GM18873 (cell line): ENCODE measurements around the gene PASD1.
"Not testable (repeated sequence)": the region's sequence is repeated elsewhere in the genome, so short reads cannot be mapped to it uniquely, and the experiment has no call there.

Source experiments
- ATAC-seq: cut with Tn5 transposase; IDR thresholded peaks from one replicate; pipeline ENCODE4 v1.9.1; 2021; ENCODE audit warnings: mild to moderate bottlenecking, moderate library complexity, moderate number of reproducible peaks; ENCODE audit not compliant: unreplicated experiment, low FRiP score

PASD1 gene

DNA sequence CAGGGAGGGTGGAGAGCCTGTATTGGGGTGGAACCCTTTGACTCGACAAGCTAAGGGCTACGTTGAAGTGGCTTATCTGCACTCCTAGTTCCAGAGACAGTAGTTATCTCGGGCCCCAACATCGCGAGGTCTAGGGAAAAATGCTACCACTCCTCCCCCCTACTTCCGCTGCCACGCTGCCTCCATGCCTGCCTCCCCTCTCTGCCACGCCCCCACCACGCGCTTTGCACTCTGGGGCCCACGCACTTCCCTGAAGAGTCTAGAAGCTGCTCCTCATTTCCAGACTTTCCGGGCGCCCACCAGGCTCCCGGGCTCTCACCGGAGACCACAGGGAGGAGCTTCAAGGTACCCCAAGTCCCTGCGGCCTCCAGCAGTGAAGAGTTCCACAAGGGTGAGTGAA is at the start of gene PASD1:
Gene PASD1, plus strand, starts transcription at position 227 of the 400 bp plus-strand sequence. CDS start 37,879 bp downstream, outside the sequence.
- ATAC-seq: no peak

- no peak for ATAC-seq
Observed at GRCh38 chrX:151515237-151515636, 48.2 kb upstream of the PASD1 start.

GRCh38 chrX:151516538-151517187 is 46.8 kb upstream of the PASD1 start:
- ATAC-seq: no peak

DNA sequence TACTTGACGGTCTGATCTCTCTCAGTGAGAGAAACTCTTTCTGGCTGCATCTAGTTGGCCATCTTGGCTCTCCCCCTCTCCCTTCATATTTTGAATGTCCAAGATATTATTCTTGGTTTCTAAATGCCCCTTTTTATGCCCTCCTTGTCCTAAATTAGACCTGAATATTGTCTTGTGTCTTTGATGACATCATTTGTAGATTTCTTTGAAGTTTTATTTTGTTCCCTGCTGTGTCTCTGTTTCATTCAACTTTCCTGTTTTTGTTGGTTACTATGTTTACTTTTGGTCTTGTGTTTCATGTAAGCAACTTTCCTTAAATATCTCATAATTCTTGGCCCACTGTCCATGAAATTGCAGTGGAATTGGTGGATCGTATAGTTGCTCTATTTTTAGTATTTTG is 46.1 kb upstream of the PASD1 start:
- no peak for ATAC-seq

GRCh38 chrX:151523351-151523750 is 40.1 kb upstream of the PASD1 start:
- no peak for ATAC-seq

GRCh38 chrX:151536571-151536970 is 26.9 kb upstream of the PASD1 start:
- no peak for ATAC-seq

- no peak for ATAC-seq
Observed at GRCh38 chrX:151537572-151537971, 25.9 kb upstream of the PASD1 start.

GRCh38 chrX:151538190-151539122 is 25.0 kb upstream of the PASD1 start:
- ATAC-seq: no peak

- no peak for ATAC-seq
Observed at GRCh38 chrX:151543706-151544105, 19.8 kb upstream of the PASD1 start.

DNA sequence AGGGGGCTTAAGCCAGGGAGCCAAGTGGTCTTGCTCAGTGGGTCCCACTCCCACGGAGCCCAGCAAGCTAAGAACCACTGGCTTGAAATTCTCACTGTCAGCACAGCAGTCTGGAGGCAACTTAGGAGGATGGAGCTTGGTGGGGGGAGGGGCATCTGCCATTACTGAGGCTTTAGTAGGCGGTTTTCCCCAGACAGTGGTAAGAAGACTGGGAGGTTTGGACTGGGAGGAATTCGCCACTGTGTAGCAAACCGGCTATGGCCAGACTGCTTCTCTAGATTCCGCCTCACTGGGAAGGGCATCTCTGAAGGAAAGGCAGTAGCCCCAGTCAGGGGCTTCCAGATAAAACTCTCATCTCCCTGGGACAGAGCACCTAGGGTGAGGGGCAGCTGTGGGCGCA is 17.2 kb upstream of the PASD1 start:
- not testable (repeated sequence) for ATAC-seq

GRCh38 chrX:151551176-151551575 is 12.3 kb upstream of the PASD1 start:
- ATAC-seq: not testable (repeated sequence)

DNA sequence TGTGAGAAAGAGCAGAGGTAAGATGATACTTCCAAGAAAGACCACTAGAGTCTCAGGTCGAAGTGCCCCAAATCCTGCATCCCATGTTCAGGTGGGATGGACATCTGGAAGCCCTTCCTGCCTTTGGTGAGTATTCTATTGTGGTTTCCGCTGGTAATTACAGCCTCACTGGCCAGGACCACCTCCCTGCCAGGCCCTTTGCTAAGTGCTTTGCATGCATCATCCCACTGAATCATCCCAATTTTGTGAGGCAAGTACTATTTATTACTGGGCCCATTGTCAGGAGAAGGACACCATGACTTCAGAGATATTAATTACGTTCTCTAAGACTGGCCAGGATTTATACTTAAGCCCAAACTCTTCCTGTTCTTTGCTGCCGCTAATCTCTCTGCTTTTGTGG is 10.7 kb upstream of the PASD1 start:
- no peak for ATAC-seq

GRCh38 chrX:151555301-151555700 is 8.2 kb upstream of the PASD1 start:
- ATAC-seq: not testable (repeated sequence)

- ATAC-seq: not testable (repeated sequence)
Observed at GRCh38 chrX:151562485-151562884, 990 bp upstream of the PASD1 start.

DNA sequence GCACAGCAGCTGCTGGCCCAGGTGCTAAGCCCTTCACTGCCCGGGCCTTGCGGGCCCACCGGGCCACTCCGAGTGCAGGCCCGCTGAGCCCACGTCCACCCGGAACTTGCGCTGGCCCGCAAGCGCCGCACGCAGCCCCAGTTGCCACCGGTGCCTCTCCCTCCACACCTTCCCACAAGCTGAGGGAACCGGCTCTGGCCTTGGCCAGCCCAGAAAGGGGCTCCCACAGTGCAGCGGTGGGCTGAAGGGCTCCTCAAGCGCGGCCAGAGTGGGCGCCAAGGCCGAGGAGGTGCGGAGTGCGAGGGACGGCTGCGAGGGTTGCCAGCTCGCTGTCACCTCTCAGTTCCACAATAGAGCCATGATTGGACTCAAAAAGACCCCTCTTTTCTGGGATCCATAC is 472 bp upstream of the PASD1 start:
- not testable (repeated sequence) for ATAC-seq

- ATAC-seq: no peak
Observed at GRCh38 chrX:151564035-151564434, 560 bp downstream of the PASD1 start.

DNA sequence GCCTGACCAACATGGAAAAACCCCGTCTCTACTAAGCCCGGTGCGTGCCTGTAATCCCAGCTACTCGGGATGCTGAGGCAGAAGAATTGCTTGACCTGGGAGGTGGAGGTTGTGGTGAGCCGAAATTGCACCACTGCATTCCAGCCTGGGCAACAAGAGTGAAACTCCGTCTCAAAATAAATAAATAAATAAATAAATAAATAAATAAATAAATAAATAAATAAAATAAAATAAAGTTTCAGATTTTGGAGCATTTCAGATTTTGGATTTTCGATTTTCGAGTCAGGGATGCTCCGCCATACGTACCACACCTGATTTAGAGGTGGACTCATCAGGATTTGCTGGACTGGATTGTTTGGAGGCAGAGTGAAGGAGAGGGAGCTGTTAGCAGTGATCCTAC is 3.4 kb downstream of the PASD1 start:
- ATAC-seq: not testable (repeated sequence)

DNA sequence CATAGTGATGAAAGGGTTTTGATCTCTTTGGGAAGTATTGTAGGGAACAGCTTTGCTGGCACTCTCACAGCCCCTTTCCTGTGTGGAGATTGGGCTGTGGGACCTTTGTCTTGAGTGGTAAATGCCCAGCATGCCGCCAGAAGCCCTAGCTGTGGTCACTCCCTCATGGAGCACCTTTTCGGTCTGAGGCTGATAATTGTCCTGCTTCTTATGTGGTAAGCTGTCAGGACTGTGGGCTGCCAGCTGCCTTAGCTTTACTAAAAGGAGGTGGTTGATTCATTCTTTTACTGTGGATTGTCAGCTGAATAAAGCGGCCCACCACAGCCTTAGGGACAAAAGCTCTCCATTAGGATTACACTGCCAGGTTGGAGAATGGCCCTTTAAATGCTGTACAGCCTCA is 7.1 kb downstream of the PASD1 start:
- ATAC-seq: no peak

- not testable (repeated sequence) for ATAC-seq
Observed at GRCh38 chrX:151593384-151593783, 29.9 kb downstream of the PASD1 start.

GRCh38 chrX:151596282-151596681 is 32.8 kb downstream of the PASD1 start:
- ATAC-seq: no peak

DNA sequence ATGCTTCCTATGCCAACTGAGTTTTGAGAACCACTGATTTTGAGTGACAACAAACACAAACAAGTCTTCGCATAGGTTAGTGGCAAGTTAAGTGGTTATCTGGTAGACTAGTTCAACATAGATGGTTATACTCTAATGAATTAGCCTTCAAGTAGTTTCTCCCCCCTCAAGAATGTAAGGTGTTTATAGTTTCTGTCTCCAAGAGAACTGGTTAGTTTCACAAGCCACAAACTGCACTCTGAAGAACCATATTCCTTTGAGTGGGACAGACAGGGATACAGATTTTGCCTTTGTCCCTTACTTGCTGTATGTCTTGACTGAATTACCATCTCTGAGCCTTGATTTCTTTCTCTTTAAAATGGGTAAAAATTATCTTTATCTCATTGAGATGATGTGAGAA is 41.5 kb downstream of the PASD1 start:
- ATAC-seq: no peak

DNA sequence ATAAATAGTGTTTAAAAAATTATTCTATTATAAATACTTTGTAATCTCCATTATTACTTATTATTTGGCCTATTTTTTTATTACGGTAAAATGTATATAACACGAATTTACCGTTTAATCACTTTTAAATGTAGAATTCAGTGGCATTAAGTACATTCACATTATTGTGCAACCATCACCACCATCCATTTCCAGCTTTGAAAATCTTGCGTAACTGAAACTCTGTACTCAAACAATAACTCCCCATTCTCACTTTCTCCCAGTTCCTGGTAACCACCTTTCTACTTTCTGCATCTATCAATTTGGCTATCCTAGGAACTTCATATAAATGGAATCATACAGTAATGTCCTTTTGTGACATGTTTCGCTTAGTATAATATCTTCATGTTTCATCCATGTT is 45.7 kb downstream of the PASD1 start:
- ATAC-seq: no peak
